GM10266 (cell line): ENCODE measurements around the gene KATNAL2.
"Not testable (repeated sequence)": the region's sequence is repeated elsewhere in the genome, so short reads cannot be mapped to it uniquely, and the experiment has no call there.

ENCODE experiments used
- DNase-seq: peaks from one replicate; pipeline ENCODE4 v3.0.0; 2012; ENCODE audit errors: extremely low spot score
- TF ChIP-seq, protein P1 (sequence below): IDR thresholded peaks from 2 replicates; pipeline ENCODE4 v1.5.1; 2012; ENCODE audit warnings: mild to moderate bottlenecking, low read depth; ENCODE audit not compliant: control insufficient read depth, insufficient read depth; ENCODE audit errors: missing control alignments

The KATNAL2 gene

DNA sequence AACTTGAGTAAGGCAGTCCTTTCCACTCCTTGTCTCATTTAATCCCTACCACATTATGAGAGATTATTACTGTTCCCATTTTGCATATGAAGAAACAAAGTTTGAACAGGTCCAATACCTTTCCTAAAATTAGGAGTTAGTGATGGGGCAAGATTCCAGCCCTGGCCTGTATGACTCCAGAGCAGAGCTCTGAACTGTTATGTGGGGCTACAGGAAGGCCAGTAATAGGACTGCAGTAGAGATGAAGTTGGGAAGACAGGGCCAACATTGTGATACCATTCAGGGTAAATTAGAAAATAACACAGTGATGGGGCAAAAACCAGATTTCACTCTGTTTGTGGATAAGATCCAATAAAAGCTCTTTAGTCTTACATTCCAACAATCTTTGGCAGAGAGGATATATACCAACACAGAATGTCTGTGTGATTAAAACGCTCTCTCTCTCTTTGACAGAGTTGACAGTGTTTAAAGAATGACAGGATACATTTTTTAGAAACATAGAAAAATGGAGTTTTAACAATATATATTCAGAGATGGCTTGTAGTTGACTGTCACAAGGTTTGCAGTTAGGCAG is 22.7 kb downstream of the KATNAL2 start:
- TF ChIP-seq, protein P1, sequence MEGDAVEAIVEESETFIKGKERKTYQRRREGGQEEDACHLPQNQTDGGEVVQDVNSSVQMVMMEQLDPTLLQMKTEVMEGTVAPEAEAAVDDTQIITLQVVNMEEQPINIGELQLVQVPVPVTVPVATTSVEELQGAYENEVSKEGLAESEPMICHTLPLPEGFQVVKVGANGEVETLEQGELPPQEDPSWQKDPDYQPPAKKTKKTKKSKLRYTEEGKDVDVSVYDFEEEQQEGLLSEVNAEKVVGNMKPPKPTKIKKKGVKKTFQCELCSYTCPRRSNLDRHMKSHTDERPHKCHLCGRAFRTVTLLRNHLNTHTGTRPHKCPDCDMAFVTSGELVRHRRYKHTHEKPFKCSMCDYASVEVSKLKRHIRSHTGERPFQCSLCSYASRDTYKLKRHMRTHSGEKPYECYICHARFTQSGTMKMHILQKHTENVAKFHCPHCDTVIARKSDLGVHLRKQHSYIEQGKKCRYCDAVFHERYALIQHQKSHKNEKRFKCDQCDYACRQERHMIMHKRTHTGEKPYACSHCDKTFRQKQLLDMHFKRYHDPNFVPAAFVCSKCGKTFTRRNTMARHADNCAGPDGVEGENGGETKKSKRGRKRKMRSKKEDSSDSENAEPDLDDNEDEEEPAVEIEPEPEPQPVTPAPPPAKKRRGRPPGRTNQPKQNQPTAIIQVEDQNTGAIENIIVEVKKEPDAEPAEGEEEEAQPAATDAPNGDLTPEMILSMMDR, result no peak
- no peak for DNase-seq

DNA sequence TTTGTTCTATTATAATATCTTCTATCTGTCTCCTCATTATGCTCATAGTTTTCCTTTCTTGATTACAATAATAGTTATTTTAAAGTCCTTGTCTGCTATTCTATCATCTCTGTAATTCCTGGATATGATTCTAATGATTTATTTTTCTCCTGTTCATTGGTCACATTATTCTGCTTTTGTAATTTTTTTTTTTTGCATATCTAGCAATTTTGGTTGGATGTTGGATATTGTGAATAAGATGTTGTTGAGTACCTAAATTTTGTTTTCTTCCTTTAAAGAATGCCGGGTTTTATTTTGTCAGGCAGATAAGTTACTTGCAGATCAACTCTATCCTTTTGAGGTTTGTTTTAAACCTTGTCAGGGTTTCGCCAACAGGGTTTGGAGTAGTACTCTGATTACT is 25.2 kb downstream of the KATNAL2 start:
- TF ChIP-seq, protein P1, result no peak
- DNase-seq, result no peak

DNA sequence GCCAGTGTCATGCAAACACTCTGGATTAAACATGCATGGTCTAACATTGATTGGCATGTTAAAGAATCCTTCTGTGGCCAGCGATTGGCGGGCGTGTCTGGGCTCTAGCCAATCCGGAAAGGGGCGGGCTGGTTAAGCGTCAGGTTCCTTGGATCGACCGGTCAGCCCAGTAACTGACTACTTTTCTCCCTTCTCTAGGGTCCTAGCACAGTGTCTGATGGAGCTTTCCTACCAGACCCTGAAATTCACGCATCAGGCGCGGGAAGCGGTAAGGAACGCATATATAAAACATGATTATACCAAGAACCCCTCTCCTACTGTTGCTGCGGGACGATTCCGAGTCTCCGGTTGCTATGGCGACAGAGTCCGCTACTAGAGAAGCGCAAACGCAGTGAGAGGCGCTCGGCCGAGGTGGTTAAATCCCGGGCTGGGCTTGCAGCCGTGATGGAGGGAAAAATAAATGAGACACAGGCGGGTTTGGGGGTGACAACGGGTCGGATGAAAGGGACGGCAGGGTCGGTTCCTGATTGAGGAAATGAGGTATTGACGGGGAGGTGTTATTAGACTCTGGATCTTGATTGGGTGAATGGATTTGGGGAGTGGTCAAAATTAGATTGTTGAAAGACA is 29.4 kb downstream of the KATNAL2 start:
- peak; percentile 43 for DNase-seq
- TF ChIP-seq, protein P1, result no peak

DNA sequence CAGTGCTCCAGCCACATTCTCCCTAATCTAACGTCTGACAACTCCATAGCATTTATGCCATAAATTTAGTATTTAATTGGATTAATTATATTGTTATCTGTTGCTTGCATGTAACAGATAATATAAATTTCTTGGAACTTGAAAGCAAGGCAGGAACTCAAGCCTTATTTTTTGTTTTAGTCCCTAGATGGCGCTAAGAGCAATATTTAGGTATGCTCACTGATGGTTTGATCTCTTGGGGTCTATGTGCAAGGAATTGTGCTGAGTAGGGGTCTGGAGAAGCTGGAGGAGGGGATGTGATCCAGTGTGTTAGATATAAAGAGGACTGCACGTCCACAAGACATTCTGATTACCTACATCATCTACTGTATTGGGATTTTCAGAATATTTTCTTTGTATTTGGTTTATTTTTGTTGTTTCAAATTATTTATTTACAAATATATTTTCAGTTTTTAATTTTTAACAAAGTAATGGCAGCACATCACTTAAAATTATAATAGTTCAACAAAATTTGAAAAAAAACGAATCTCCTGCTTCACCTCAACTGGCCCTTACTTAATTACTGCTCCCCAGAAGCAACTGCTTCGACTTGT is 32.8 kb downstream of the KATNAL2 start:
- peak; percentile 56 for DNase-seq
- TF ChIP-seq, protein P1, result peak; percentile 51

DNA sequence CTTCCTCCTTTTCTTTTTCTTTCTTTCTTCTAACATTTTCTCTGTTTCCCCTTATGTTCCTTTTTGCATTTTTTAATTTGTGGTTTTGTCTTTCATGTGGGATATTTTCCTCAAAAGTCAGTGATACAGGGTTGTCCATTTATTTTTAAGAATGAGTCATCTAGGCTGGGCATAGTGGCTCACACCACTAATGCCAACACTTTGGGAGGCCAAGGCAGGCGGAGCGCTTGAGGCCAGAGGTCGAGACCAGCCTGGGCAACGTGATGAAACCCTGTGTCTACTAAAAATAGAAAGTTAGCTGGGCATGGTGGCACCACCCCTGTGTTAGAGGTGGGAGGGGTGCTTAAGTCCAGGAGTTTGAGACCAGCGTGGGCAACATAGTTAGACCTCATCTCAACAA is 35.8 kb downstream of the KATNAL2 start:
- TF ChIP-seq, protein P1, result no peak
- DNase-seq, result no peak

DNA sequence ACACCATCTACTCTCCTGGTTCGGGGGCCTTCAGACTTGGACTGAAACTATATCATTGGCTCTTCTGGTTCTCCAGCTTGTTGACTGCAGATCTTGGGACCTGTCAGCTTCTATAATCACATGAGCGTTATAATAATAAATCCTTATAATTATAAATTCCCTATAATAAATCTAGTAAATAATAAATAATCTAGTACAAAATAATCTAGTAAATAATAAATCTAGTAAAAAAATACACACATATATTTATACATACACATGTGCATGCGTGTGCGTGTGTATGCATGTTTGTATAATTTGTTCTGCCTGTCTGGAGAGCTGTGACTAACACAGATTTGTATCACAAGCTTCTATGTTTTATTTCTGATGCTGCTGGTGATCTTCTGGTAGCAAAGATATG is 40.8 kb downstream of the KATNAL2 start:
- DNase-seq, result no peak
- TF ChIP-seq, protein P1, result no peak

DNA sequence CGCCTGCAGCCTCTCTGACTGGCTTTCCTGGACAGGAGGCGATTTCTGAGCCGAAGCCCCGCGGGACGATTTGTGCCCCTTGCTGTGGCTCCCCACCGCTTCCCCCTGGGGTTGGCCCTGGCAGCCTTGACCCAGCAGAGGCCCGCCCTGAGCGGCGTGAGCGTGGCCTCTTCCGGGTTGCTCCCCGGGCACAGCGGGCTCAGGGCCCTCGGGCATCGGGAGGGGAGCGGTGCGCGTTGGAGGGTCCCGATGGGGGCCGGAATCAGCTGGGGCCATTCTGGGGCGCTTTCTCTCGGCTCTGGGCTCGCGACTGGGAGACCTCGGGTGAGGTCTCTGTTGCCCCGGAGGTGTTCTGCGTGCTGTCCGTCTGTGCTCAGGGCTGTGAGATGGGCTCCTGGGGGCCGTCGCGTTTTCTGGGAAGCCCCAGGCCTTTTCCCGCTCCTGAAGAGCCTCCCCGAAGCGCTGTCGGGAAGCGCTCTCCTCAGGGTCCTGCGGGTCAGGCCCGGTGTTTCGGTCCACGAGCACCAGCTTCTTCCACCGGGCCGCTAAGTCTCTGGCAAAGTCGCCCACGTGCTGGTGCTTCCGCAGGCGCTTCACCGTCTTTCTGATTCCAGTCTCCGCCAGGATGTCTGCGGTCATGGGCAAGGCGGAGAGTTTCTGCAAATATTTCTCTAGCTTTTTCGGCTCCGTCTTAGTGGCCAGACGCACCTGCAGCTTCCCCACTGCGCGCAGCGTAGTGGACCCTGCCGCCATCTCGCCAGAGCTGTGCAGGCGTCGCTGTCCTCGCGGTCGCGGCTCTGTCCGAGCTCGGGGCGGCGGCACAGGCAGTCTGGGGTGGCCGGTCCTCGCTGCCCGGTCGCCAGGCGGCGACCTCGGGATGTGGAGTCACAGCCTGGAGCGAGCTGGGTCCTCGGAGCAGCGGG is 46.5 kb downstream of the KATNAL2 start:
- not testable (repeated sequence) for DNase-seq

DNA sequence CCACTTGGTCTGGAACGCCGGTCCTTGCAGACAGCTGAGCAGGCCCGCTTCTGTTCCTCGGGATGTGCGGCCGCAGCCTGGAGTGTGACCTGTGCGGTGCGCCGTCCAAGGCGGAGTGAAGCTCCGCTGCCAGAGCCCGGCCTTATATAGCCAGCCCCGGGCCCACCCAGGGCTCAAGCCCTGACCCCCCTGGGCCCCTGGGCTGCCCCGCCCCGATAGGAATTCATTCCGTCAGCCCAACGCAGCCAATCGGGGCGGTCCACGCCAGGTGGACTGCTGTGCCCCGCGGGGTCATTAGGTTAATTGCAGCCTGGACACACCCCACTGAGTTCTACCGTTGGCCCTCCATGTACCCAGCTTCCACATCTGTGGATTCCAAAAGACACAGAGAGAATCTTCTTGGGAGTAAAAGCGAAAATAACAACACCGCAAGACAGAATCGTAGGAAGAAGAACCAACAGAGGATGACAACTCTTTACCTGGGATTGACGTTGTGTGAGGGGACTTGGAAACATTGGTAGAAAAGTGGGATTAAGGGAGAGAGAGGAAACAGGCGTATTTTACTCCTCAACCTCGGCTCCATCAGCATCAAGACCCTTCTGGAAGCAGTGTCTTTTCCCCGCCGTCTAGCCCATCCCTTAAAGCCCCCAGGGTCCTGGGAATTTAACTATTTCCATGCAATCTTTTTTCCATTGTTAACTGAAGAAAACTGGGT is 47.3 kb downstream of the KATNAL2 start:
- DNase-seq, result not testable (repeated sequence)

DNA sequence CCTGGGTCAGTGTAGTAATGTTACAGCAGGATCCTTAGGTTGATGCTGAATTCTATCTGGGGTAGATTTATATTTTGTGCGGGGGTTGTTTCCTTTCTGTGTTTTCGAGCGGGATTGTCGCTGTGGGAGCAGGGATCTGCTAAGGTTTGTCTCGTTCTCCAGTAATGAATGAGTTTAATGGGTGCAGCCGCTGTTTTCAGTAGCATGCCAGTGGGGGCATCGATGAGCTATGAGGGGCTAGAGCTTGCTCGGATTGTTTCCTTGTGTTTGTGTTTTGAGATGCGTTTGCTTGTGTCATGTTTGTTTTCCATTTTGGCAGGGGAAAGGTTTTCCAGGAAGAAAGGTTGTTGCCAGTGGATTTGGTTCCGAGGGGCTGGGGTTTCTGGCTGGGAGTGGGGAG is 48.9 kb downstream of the KATNAL2 start:
- not testable (repeated sequence) for DNase-seq

DNA sequence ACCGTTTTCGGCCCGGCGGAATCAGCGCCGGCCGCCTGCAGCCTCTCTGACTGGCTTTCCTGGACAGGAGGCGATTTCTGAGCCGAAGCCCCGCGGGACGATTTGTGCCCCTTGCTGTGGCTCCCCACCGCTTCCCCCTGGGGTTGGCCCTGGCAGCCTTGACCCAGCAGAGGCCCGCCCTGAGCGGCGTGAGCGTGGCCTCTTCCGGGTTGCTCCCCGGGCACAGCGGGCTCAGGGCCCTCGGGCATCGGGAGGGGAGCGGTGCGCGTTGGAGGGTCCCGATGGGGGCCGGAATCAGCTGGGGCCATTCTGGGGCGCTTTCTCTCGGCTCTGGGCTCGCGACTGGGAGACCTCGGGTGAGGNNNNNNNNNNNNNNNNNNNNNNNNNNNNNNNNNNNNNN is 52.1 kb downstream of the KATNAL2 start:
- not testable (repeated sequence) for DNase-seq

DNA sequence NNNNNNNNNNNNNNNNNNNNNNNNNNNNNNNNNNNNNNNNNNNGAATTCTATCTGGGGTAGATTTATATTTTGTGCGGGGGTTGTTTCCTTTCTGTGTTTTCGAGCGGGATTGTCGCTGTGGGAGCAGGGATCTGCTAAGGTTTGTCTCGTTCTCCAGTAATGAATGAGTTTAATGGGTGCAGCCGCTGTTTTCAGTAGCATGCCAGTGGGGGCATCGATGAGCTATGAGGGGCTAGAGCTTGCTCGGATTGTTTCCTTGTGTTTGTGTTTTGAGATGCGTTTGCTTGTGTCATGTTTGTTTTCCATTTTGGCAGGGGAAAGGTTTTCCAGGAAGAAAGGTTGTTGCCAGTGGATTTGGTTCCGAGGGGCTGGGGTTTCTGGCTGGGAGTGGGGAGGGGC is 102.5 kb downstream of the KATNAL2 start:
- not testable (repeated sequence) for DNase-seq
